IMR-90 (cell line): ENCODE measurements around the gene RBL2. TPM values are rescaled to one million over a fixed set of nuclear protein-coding genes. Genes with fewer than 3 reads are reported as not detected.

Experiments used
- ATAC-seq: fragments of 200-7000 bp; cut with Tn5 transposase; 2 replicates; pipeline ENCODE4 v1.9.1; 2020; ENCODE audit warnings: low read depth, mild to moderate bottlenecking, moderate library complexity
- BruUV-seq: library from RNA; stranded (reverse); fragments of 400-500 nt; replicated peaks from 2 replicates; lab custom pipeline; 2021; lab: Mats Ljungman, UMichigan
- CTCF ChIA-PET: fragments of 300-600 bp; formaldehyde crosslinking; extraction: SDS; loops from one replicate; lab custom pipeline; 2021; ENCODE audit warnings: antibody characterized with exemption; lab: Yijun Ruan, JAX
- POLR2A ChIA-PET: fragments of 300-600 bp; sonication (Branson Sonifier 250); formaldehyde crosslinking; loops from one replicate; lab custom pipeline; 2022; ENCODE audit warnings: antibody characterized with exemption; ENCODE audit not compliant: unreplicated experiment; lab: Charles Lee
- DNase-seq: peaks from one replicate; pipeline ENCODE4 v3.0.0; 2013
- H2AFZ ChIP-seq: replicated peaks from 2 replicates; pipeline ENCODE3; 2013; ENCODE audit warnings: low read length, mild to moderate bottlenecking; ENCODE audit not compliant: poor library complexity
- H2AK5ac ChIP-seq: 2 replicates; pipeline ENCODE4 v1.6.1; 2013; ENCODE audit warnings: low read depth, low read length, inconsistent platforms
- H2AK9ac ChIP-seq: replicated peaks from 2 replicates; pipeline ENCODE3; 2013; ENCODE audit warnings: mild to moderate bottlenecking, low read depth, low read length, moderate library complexity; ENCODE audit not compliant: poor library complexity
- H2BK120ac ChIP-seq: 2 replicates; pipeline ENCODE4 v1.6.1; 2013; ENCODE audit warnings: low read depth, low read length, inconsistent platforms
- H2BK15ac ChIP-seq: 3 replicates; pipeline ENCODE4 v1.6.1; 2013; ENCODE audit warnings: low read depth, low read length, inconsistent platforms
- H2BK20ac ChIP-seq: 2 replicates; pipeline ENCODE4 v1.6.1; 2013; ENCODE audit warnings: low read depth, mild to moderate bottlenecking, inconsistent platforms, low read length, moderate library complexity
- H2BK5ac ChIP-seq: 2 replicates; pipeline ENCODE4 v1.6.1; 2013; ENCODE audit warnings: mild to moderate bottlenecking, low read depth, low read length, inconsistent platforms; ENCODE audit not compliant: poor library complexity, severe bottlenecking
- H3K14ac ChIP-seq: replicated peaks from 2 replicates; pipeline ENCODE4 v1.6.1; 2013; ENCODE audit warnings: low read depth, low read length, inconsistent platforms
- H3K18ac ChIP-seq: 2 replicates; pipeline ENCODE4 v1.6.1; 2013; ENCODE audit warnings: low read depth, low read length, control low read depth
- H3K23ac ChIP-seq: 2 replicates; pipeline ENCODE4 v1.6.1; 2013; ENCODE audit warnings: low read depth, low read length, inconsistent platforms
- H3K27ac ChIP-seq: 2 replicates; pipeline ENCODE4 v1.5.1; 2013; ENCODE audit warnings: mild to moderate bottlenecking, control low read depth, low read length; ENCODE audit not compliant: insufficient read depth
- H3K27me3 ChIP-seq: 2 replicates; pipeline ENCODE4 v1.6.1; 2013; ENCODE audit warnings: low read length; ENCODE audit not compliant: control insufficient read depth, insufficient read depth
- H3K36me3 ChIP-seq: 2 replicates; pipeline ENCODE4 v1.6.1; 2013; ENCODE audit warnings: low read length, mixed read lengths; ENCODE audit not compliant: control insufficient read depth, insufficient read depth
- H3K4ac ChIP-seq: 2 replicates; pipeline ENCODE4 v1.6.1; 2013; ENCODE audit warnings: low read depth, low read length, inconsistent platforms
- H3K4me1 ChIP-seq: 2 replicates; pipeline ENCODE4 v1.6.1; 2013; ENCODE audit warnings: low read length, mixed read lengths; ENCODE audit not compliant: control insufficient read depth, insufficient read depth
- H3K4me2 ChIP-seq: 2 replicates; pipeline ENCODE4 v1.6.1; 2013; ENCODE audit warnings: low read depth, mild to moderate bottlenecking, control low read depth, low read length, moderate library complexity
- H3K4me3 ChIP-seq: 2 replicates; pipeline ENCODE4 v1.5.1; 2013; ENCODE audit warnings: low read depth, mild to moderate bottlenecking, control low read depth, low read length, moderate library complexity; ENCODE audit not compliant: insufficient read depth
- H3K56ac ChIP-seq: 2 replicates; pipeline ENCODE4 v1.6.1; 2013; ENCODE audit warnings: low read length, inconsistent platforms; ENCODE audit not compliant: insufficient read depth; ENCODE audit errors: extremely low read depth
- H3K79me1 ChIP-seq, 2 experiments: 2 replicates each; pipeline ENCODE4 v1.6.1; 2013; ENCODE audit warnings: low read length in 2 of 2, inconsistent platforms in 1 of 2, low read depth in 1 of 2
- H3K9ac ChIP-seq: 2 replicates; pipeline ENCODE4 v1.6.1; 2013; ENCODE audit warnings: low read depth, low read length, control low read depth
- H3K9me1 ChIP-seq: 2 replicates; pipeline ENCODE4 v1.6.1; 2013; ENCODE audit warnings: low read length, inconsistent platforms; ENCODE audit not compliant: insufficient read depth
- H3K9me3 ChIP-seq: 2 replicates; pipeline ENCODE4 v1.6.1; 2013; ENCODE audit warnings: low read length; ENCODE audit not compliant: control insufficient read depth, insufficient read depth
- H4K20me1 ChIP-seq: 2 replicates; pipeline ENCODE4 v1.6.1; 2013; ENCODE audit warnings: low read length, inconsistent platforms; ENCODE audit not compliant: insufficient read depth
- H4K5ac ChIP-seq: 2 replicates; pipeline ENCODE4 v1.6.1; 2013; ENCODE audit warnings: mild to moderate bottlenecking, low read depth, low read length, control low read depth
- H4K8ac ChIP-seq, 2 experiments: 2 replicates each; pipeline ENCODE4 v1.6.1; 2013; ENCODE audit warnings: low read depth in 2 of 2, low read length in 2 of 2, control low read depth in 1 of 2, inconsistent platforms in 1 of 2
- H4K91ac ChIP-seq: 2 replicates; pipeline ENCODE4 v1.6.1; 2013; ENCODE audit warnings: low read depth, low read length, inconsistent platforms; ENCODE audit not compliant: insufficient read depth
- BHLHE40 ChIP-seq: fragments of 150-350 bp; IDR thresholded peaks from 2 replicates; pipeline ENCODE4 v1.6.1; 2016; ENCODE audit warnings: mild to moderate bottlenecking, low read depth, low read length
- POLR2A ChIP-seq: IDR thresholded peaks from 2 replicates; pipeline ENCODE4 v1.6.1; 2012; ENCODE audit warnings: mild to moderate bottlenecking, low read depth, low read length
- RFX5 ChIP-seq: IDR thresholded peaks from 2 replicates; pipeline ENCODE4 v1.8.0; 2012; ENCODE audit warnings: low read depth, mild to moderate bottlenecking, low read length, moderate library complexity
- WGBS, 2 experiments: methylation state at CpG; one replicate each; pipeline versions ENCODE4 v1.1.5 to v1.1.7; 2013; ENCODE audit warnings: missing lambda C conversion rate in 2 of 2; ENCODE audit not compliant: insufficient read length in 1 of 2; ENCODE audit errors: extremely low coverage in 2 of 2; 5-methylcytosine and 5-hydroxymethylcytosine counted together
- dilution Hi-C: fragments of 300-500 bp; cut with HindIII; formaldehyde crosslinking; loops from one replicate; pipeline ENCODE4 v1.14.3; 2018; ENCODE audit warnings: low sequenced_read_pairs; ENCODE audit not compliant: unreplicated experiment
- in situ Hi-C: fragments of 300-500 bp; cut with MboI; formaldehyde crosslinking; loops from 3 replicates; pipeline ENCODE4 v1.14.3; 2019; ENCODE audit warnings: low sequenced_read_pairs, inconsistent platforms, mixed read lengths
- intact Hi-C: fragments of 100-400 bp; cut with micrococcal nuclease; formaldehyde crosslinking; loops from 2 replicates; pipeline ENCODE4 v1.10.0; 2022
- polyA plus RNA-seq, 3 experiments: library from polyadenylated mRNA; depleted of rRNA; stranded (reverse); fragments of >200 nt; gene quantifications; 2 replicates each; pipeline ENCODE4 v1.2.3, GENCODE V29; 2012; ENCODE audit warnings: low replicate concordance in 1 of 3
- total RNA-seq: library from RNA; depleted of rRNA; stranded (reverse); fragments of >200 nt; gene quantifications from 2 replicates; pipeline ENCODE4 v1.2.3, GENCODE V29; 2012
- TF ChIP-seq, protein P1 (sequence below): fragments of 150-350 bp; IDR thresholded peaks from 2 replicates; pipeline ENCODE4 v1.6.1; 2017; ENCODE audit warnings: mild to moderate bottlenecking, antibody characterized with exemption, low read length, low read depth

RBL2 gene
- total and polyA plus RNA-seq, 2 of the 4 experiments (the other 2 are of a cell fraction) = 19.7 to 23.4 TPM

DNA sequence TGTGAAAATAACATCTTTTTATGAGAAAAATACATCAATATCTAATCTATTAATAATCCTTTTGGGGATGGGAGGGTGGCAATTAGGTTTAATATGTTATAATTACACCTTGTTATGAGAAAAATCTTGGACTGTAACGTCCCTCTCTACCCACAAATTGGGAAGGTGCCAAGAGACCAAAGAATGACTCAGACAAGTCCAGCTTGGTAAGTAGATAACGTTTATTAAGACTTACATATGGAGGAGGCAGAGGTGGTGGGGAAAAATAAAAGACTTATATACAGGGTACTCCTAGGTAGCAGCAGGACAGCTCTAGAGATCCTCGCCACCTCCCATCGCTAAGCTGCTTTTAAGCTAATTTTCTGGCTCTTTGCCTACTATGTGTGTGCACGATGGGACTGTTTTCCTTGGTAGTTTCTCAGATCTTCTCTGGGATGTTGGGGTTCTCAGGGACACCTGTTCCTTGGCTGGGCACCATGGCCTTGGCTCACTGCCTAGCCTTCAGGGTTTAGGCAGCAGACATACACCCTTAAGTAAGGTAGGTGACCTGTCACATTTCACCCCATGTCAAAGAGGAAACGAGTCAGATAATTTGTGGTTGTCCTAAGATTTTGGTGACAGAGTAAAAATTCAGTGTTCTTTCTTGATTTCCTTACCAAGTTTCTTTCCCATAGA lies 31.5 kb downstream of the RBL2 start:
- no peak overlapping the region for H4K8ac ChIP-seq
- H4K91ac ChIP-seq = no peak overlapping the region
- H3K9me1 ChIP-seq = peaks cover 7% of the 10 kb centered on the region
- ChIA-PET POLR2A (no interaction called here), CTCF (interaction anchor here (0.5 kb wide), 1 partner anchor 51 kb away, joined by 6 read pairs; no protein-coding TSS in a partner anchor)
- H3K56ac ChIP-seq = no peak overlapping the region
- no peak overlapping the region for H3K4ac ChIP-seq
- dilution Hi-C loops (no loop called here), in situ Hi-C loops (no loop called here), intact Hi-C loops (no loop called here)
- no peak overlapping the region for H2AK5ac ChIP-seq
- peaks cover 3% of the 10 kb centered on the region for H3K4me1 ChIP-seq
- no peak overlapping the region for H3K27ac ChIP-seq
- peak; percentile 60 for ATAC-seq
- H2AFZ ChIP-seq = no peak overlapping the region
- no CpG with 5 or more reads among the region's 6 CpGs for WGBS, 2 experiments
- H3K18ac ChIP-seq = no peak overlapping the region
- H3K4me2 ChIP-seq = no peak overlapping the region
- peaks cover 0 to 6% of the 10 kb centered on the region in 2 experiments; a peak in 2 of 4 replicates for H3K79me1 ChIP-seq
- no peaks in the 10 kb centered on the region for H4K20me1 ChIP-seq
- no peak overlapping the region for H2BK20ac ChIP-seq
- H4K5ac ChIP-seq = no peak overlapping the region
- H3K14ac ChIP-seq = no peak overlapping the region
- no peak overlapping the region for H3K9ac ChIP-seq
- H2BK5ac ChIP-seq = no peak overlapping the region
- H3K23ac ChIP-seq = no peak overlapping the region
- TF ChIP-seq BHLHE40 (no peak), POLR2A (no peak), RFX5 (no peak)
- TF ChIP-seq, protein P1, sequence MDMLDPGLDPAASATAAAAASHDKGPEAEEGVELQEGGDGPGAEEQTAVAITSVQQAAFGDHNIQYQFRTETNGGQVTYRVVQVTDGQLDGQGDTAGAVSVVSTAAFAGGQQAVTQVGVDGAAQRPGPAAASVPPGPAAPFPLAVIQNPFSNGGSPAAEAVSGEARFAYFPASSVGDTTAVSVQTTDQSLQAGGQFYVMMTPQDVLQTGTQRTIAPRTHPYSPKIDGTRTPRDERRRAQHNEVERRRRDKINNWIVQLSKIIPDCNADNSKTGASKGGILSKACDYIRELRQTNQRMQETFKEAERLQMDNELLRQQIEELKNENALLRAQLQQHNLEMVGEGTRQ = no peak
- H3K36me3 ChIP-seq = peaks cover 34% of the 10 kb centered on the region
- H3K4me3 ChIP-seq = no peak overlapping the region
- peak; percentile 80 for DNase-seq
- BruUV-seq = no TSS peak
- H2AK9ac ChIP-seq = peak overlapping the region; percentile 33
- H3K27me3 ChIP-seq = no peaks in the 10 kb centered on the region
- no peaks in the 10 kb centered on the region for H3K9me3 ChIP-seq
- H2BK15ac ChIP-seq = no peak overlapping the region
- no peak overlapping the region for H2BK120ac ChIP-seq
